HuH-7 (cell line): ENCODE results near the gene TLK2.

Experiments used
- DNase-seq: peaks from one replicate; pipeline ENCODE4 v3.0.0; 2011; ENCODE audit warnings: low spot score

Gene TLK2

GRCh38 chr17:62629556-62630364, 151.1 kb downstream of the TLK2 start:
- DNase-seq, result no peak

DNA sequence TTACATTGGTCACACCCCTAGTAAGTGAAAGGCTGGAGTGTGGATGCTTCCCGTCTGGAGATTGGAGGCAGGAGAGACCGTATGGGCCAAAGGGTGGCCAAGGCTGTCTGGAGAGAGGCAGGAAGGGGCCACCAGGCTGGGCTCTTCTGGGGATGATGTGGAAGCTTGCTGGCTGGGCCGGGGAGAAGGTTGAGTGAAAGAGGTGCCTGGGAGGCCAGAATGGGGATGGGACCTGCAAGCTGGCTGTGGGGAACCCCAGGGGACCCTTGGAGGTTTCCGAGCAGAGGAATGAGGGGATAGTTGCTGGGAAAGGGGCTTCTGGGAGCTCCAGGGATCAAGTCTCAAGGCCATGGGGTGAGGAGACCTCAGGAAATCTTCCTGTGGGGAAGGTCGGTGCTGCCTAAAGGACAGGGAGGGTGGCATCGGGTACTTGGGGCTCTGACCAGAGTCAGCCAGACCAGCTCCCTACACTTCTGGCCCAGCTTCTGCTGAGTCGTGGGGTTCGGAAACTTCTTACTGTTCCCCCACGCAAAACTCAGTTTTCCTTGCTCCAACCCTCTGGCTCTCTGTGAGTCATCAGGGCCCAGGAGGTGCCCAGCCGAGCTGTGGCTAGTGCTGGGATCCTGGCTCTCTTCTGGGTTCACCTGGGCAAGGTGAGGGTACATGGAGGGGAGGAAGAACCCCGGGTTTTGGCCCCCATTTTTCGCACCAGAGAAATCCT, 151.9 kb downstream of the TLK2 start:
- DNase-seq, result no peak

- no peak for DNase-seq
Observed at GRCh38 chr17:62631086-62631935, 152.7 kb downstream of the TLK2 start.

GRCh38 chr17:62631936-62632924, 153.6 kb downstream of the TLK2 start:
- no peak for DNase-seq

- DNase-seq, result no peak
Observed at GRCh38 chr17:62637809-62638208, 159.2 kb downstream of the TLK2 start.

GRCh38 chr17:62641153-62641552, 162.5 kb downstream of the TLK2 start:
- DNase-seq, result no peak

DNA sequence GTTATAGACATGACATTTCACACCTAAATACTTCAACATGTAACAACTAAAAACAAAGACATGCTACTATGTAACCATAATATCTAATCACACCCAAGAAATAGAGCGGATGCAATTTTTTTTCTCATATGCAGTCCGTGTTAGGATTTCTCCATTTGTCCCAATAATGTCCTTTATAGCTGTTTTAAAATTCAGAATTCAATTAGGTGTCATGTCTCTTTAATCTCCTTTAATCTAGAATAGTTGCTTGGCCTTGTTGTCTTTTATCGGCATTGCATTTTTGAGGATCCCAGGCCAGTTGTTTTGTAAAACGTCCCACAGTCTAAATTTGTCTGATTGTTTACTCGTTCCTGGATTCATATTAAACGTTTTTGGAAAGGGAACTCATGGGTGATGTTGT, 163.3 kb downstream of the TLK2 start:
- no peak for DNase-seq

DNA sequence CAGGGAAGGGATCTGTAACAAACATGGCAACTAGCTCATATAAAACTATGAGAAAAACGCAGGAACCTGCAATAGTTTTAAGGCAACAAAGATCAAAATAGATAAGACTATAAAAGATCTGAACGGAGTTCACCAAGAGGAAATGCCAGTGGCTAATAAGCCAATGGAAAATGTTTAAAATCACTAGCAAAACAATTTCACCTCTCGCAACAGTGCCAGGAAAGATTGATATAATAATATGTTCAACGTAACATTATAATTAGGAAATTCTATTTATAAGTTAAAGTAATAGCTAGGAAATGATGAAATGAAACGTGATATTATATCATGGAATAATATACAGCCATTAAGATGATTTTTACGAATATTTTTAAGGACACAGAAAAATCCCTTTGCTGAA, 164.9 kb downstream of the TLK2 start:
- DNase-seq, result no peak

GRCh38 chr17:62644487-62645173, 166.0 kb downstream of the TLK2 start:
- DNase-seq, result peak; percentile 97

- DNase-seq, result no peak
Observed at GRCh38 chr17:62648251-62648955, 169.8 kb downstream of the TLK2 start.

DNA sequence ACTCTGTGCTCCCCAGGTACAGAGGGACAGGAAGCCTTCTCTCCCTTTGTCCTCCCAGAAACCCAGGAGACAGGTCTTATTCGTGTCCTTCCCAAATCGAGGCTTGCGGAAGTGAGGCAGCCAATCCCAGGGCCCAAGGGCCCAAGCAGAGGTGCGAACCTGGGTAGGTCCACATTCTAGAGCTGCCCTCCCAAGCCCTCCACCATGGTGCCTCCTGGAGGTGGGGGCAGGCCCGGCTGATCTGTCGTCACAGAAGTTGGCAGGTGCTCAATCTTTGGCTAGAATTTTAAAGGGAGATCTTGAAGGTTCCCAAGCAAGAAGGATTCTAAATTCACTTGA, 170.3 kb downstream of the TLK2 start:
- no peak for DNase-seq

DNA sequence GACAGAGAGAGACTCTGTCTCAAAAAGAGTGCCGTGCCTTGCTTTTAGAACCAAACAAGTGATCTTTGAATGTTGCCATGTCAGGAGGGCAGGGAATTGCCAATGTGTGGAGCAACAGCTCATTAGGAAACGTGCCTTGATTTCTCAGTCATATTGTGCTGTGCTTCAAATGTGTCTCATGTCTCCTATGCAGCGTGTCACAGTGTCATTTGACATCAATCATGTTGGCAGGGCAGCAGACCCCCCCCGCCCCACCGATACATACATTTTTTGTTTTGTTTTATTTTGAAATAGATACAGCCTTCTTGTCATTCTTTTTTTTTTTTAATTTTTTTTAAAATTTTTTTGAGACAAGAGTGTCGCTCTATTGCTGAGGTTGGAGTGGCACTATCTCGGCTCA, 170.9 kb downstream of the TLK2 start:
- DNase-seq, result no peak

DNA sequence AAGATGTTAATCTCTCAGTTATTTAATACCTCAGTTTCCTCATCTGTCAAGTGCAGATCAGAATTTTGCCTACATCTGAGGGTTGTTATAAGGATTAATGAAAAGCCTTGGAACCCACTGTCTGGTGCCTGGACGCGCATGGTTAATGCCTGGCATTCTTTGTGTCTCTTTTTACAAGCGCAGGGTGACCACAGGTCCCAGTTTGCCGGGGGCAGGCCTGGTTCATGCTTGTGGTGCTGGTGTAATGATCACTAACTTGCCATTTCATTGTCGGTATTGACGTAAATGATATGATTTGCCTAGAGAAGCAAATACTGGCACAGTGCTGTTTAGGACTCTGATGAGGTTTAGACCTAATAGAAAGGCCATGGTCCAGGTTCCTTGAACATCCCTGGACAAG, 172.0 kb downstream of the TLK2 start:
- no peak for DNase-seq

DNA sequence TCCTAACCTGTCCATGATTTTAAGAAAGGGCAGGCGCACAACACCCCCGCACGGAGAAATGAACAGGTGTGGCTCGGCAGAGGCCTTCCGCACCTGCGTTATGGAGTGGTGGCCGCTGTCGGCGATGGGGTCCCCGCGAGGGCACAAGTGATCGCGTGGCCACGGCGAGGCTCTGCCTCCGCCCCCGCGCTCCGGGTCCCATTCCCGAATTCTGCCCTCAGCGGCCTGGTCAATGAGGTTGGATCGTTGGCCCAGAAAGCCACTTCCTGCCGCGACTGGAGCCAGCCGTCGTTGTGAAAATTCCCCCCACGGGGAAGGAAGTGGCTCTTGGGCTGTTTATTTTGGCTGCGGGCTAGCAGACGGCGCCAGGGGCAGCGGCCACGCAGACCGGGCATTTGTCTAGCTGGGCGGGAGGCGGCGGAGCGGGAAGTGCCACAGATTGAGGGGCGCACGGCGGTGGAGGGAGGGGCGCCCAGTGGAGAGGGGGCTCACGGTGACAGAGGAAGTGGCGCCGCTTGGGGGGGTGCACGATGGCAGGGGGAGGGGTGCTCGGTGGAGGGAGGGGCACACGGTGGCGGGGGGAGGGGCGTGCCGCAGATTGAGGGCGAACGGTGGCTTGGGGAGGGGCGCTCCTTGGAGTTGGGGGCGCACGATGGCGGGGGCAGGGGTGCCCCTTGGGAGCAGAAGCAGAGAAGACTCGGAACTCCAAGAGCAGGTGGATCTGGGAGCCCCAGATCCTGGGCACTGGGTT, 173.8 kb downstream of the TLK2 start:
- DNase-seq, result no peak

DNA sequence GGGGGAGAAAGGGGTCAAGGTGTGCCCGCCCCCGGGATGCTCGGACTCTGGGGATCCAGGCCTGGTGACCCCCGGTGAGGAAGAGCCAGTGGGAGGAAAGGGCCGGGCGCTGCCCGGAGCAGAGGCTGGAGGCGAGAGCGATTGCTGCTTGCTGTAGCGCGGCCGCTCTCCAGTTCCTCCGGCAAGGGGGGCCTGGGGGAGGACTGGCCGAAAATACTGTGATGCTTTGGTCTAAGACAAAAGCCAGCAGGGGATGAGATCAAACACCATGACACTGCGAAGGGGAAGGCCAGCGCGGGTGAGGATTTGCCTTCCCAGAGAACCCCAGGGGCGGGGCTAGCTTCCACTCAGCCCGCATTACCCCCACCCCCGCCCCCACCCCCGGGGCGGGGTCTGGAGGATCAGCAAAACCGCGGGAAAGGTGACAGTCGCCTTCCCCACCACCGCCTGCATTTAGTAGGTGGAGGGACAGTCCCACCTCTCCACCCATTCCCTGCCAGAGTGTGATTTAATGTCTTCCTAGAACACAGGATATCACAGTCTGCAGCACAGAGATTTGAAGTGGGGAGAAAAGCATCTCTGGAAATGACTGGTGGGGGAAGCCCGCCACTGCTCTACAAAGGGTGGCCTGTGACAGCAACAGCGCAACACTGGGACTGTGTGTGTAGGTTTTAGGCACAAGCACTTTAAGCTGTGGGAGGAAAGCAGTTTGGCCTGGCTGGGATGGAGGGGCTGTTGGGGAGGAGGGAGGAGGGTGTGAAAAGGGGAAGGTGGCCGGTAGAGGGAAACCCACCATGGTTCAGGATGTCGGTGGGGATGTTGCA, 174.6 kb downstream of the TLK2 start:
- DNase-seq, result peak; percentile 54

- DNase-seq, result no peak
Observed at GRCh38 chr17:62653826-62654761, 175.5 kb downstream of the TLK2 start.

GRCh38 chr17:62655656-62656055, 177.0 kb downstream of the TLK2 start:
- DNase-seq, result no peak

DNA sequence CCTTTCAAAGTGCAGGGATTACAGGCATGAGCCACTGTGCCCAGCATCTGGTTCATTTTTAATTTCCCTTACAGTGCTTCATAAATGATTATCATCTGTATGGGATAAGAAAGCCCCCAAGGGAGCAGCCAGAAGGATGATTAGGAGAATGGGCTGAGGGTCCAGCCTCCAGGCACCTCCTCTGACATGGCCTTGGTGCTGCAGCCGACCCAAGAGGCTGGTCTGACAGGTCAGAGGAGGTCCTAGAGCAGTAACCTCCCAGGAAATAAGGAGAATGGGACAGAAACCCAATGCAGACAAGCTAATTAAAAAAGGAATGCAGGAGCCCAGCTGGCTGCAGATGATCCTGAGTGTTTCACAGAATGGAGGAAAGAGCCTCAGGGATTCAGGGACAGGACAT, 177.8 kb downstream of the TLK2 start:
- DNase-seq, result no peak
